Naive thymus-derived CD4-positive, alpha-beta T cell (primary cell): ENCODE results near the gene KLF8. TPM values are rescaled to one million over a fixed set of nuclear protein-coding genes. Genes with fewer than 3 reads are reported as not detected.

Experiments
- ATAC-seq: fragments of 150-1000 bp; cut with Tn5 transposase; 2 replicates; pipeline ENCODE4 v1.10.0; 2021; ENCODE audit warnings: mild to moderate bottlenecking, moderate library complexity
- CTCF ChIA-PET: fragments of 350-600 bp; sonication (Branson Sonifier 250); formaldehyde crosslinking; loops from one replicate; lab custom pipeline; 2021; ENCODE audit warnings: antibody characterized with exemption; lab: Charles Lee
- POLR2A ChIA-PET: fragments of 350-600 bp; sonication (Branson Sonifier 250); formaldehyde crosslinking; loops from one replicate; lab custom pipeline; 2021; ENCODE audit warnings: antibody characterized with exemption, inconsistent platforms; lab: Charles Lee
- DNase-seq, 9 donors: peaks; one replicate each; pipeline versions ENCODE4 v3.0.0 to v3.0.0-alpha.2; 2020 to 2022; ENCODE audit warnings: mixed read lengths in 1 of 9
- H3K27ac ChIP-seq: one replicate; pipeline ENCODE4 v1.7.0; 2013; ENCODE audit warnings: mild to moderate bottlenecking, low read depth, low read length, moderate library complexity
- H3K27me3 ChIP-seq, 2 donors: one replicate each; pipeline ENCODE4 v1.7.0; 2013; ENCODE audit warnings: low read length in 2 of 2, mild to moderate bottlenecking in 2 of 2, moderate library complexity in 2 of 2; ENCODE audit not compliant: control insufficient read depth in 2 of 2, insufficient read depth in 2 of 2
- H3K36me3 ChIP-seq, 3 experiments: 1 replicate in 2 of 3; 2 replicates in 1 of 3; pipeline ENCODE4 v1.7.0; 2013; ENCODE audit warnings: low read length in 3 of 3, mild to moderate bottlenecking in 3 of 3, moderate library complexity in 1 of 3; ENCODE audit not compliant: insufficient read depth in 3 of 3, control insufficient read depth in 2 of 3
- H3K4me1 ChIP-seq, 2 donors: one replicate each; pipeline ENCODE4 v1.7.0; 2013; ENCODE audit warnings: low read length in 2 of 2, mild to moderate bottlenecking in 2 of 2, moderate library complexity in 1 of 2; ENCODE audit not compliant: control insufficient read depth in 2 of 2, insufficient read depth in 2 of 2
- H3K4me3 ChIP-seq: 2 replicates; pipeline ENCODE4 v1.7.0; 2013; ENCODE audit warnings: mild to moderate bottlenecking, low read length
- H3K9me3 ChIP-seq, 3 experiments: 1 replicate in 2 of 3; 2 replicates in 1 of 3; pipeline ENCODE4 v1.7.0; 2013; ENCODE audit warnings: low read length in 3 of 3; ENCODE audit not compliant: control insufficient read depth in 2 of 3
- H3K27ac Mint-ChIP-seq, 9 donors: one replicate each; pipeline ENCODE4 v1.8.0; 2020 to 2022; ENCODE audit warnings: mixed read lengths in 9 of 9, mild to moderate bottlenecking in 8 of 9, moderate library complexity in 5 of 9, inconsistent platforms in 2 of 9
- H3K27me3 Mint-ChIP-seq, 5 donors: one replicate each; pipeline ENCODE4 v1.8.0; 2021 to 2022; ENCODE audit warnings: mixed read lengths in 5 of 5, mild to moderate bottlenecking in 1 of 5
- H3K36me3 Mint-ChIP-seq, 5 donors: one replicate each; pipeline ENCODE4 v1.8.0; 2020 to 2022; ENCODE audit warnings: mixed read lengths in 5 of 5, mild to moderate bottlenecking in 3 of 5, inconsistent platforms in 1 of 5
- H3K4me1 Mint-ChIP-seq, 7 donors: one replicate each; pipeline ENCODE4 v1.8.0; 2020 to 2022; ENCODE audit warnings: mixed read lengths in 7 of 7, mild to moderate bottlenecking in 3 of 7, inconsistent platforms in 1 of 7
- H3K4me3 Mint-ChIP-seq, 10 donors: one replicate each; pipeline ENCODE4 v1.8.0; 2020 to 2022; ENCODE audit warnings: mild to moderate bottlenecking in 10 of 10, mixed read lengths in 10 of 10, moderate library complexity in 6 of 10, inconsistent platforms in 2 of 10
- H3K9me3 Mint-ChIP-seq, 11 donors: one replicate each; pipeline ENCODE4 v1.8.0; 2020 to 2022; ENCODE audit warnings: mixed read lengths in 11 of 11, mild to moderate bottlenecking in 4 of 11, inconsistent platforms in 1 of 11, moderate library complexity in 1 of 11
- intact Hi-C, 2 donors: fragments of 100-400 bp; cut with micrococcal nuclease; formaldehyde crosslinking; loops; one replicate each; pipeline ENCODE4 v1.15.1; 2023
- polyA plus RNA-seq, 2 donors: library from polyadenylated mRNA; unstranded; fragments of 300-500 nt; fragmentation: Illumina TruSeq; gene quantifications; one replicate each; pipeline ENCODE4 v1.2.3, GENCODE V29; 2021
- total RNA-seq, 6 experiments: library from RNA in 5 of 6; stranded (reverse) in 5 of 6; gene quantifications; 1 replicate in 5 of 6; 2 replicates in 1 of 6; pipeline ENCODE4 v1.2.3 and lab custom pipeline; 2021 to 2026

KLF8 gene
- total and polyA plus RNA-seq, 7 experiments from 2014 or later, result 0.38 to 17.9 (median 0.72) TPM

DNA sequence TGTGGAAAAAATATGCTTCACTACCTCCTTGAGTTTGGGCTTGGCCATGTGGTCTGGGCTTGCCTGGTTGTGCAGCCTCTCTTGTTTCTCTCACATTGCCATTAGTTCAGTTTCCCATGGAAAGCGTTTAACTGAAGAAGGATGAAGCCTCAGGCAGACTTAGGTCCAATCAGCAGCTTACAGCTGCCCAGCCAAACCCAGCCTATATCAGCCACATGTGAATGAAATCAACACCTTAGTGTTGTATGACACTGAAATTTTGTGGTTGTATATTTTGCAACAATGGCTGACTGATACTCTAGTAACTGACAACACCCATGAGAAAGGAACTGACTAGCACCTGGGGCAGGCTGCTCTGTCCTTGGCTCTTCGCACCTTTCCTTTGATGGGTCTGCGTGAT is 81.2 kb downstream of the KLF8 start:
- no peak for DNase-seq
- no peaks in the 10 kb centered on the region for H3K27me3 ChIP-seq
- CTCF ChIA-PET, result no interaction called here

DNA sequence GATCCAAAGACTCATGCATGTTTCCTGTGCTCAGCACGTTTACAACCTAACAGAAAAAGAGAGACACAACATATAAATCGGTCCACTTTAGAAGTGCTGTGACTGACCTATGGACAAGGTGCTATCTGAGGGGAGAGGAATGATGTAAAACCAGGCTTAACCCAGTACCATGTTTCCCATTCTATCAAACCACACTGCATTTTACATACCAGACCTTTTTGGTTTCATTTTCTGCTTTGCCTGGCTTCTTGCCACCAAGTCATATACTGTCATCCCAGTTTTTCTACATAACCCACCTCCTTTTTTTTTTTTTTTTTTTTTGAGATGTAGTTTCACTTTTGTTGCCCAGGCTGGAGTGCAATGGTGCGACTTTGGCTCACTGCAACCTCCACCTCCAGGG is 82.2 kb downstream of the KLF8 start:
- Mint-ChIP-seq H3K9me3 (peaks cover 0 to 9% (median under 1%) of the 10 kb centered on the region in 11 donors), H3K27ac (peak overlapping the region in 7 of 9 donors; percentile 5 to 88 (median 59)), H3K27me3 (no peaks in the 10 kb centered on the region), H3K4me3 (peak overlapping the region in 8 of 10 donors; percentile 46 to 79 (median 68)), H3K36me3 (peaks cover 0 to 24% (median 0%) of the 10 kb centered on the region in 5 donors), H3K4me1 (peaks cover 0 to 15% (median 11%) of the 10 kb centered on the region in 7 donors)
- Histone ChIP-seq H3K4me3 (no peak overlapping the region), H3K4me1 (no peaks in the 10 kb centered on the region), H3K27ac (no peak overlapping the region), H3K36me3 (no peaks in the 10 kb centered on the region), H3K27me3 (no peaks in the 10 kb centered on the region), H3K9me3 (no peaks in the 10 kb centered on the region)
- intact Hi-C loops, result loop anchor here in 1 of 2 donors (1.0 to 10.0 kb wide), 3 partner anchors 29 to 250 kb away; partner anchors contain the start of gene UBQLN2
- CTCF ChIA-PET, result no interaction called here
- peak in 5 of 9 donors; percentile 0 to 32 (median 11) for DNase-seq
- no peak for ATAC-seq
- POLR2A ChIA-PET, result no interaction called here

More for the DNA sequence above, 81.2 kb downstream of the KLF8 start:
- Histone ChIP-seq H3K27ac (no peak overlapping the region), H3K36me3 (no peaks in the 10 kb centered on the region), H3K9me3 (no peaks in the 10 kb centered on the region), H3K4me1 (no peaks in the 10 kb centered on the region), H3K4me3 (no peak overlapping the region)
- peak overlapping the region in 2 of 9 donors; percentile 44 to 88 for H3K27ac Mint-ChIP-seq
- H3K4me1 Mint-ChIP-seq, result peaks cover 0 to 15% (median 11%) of the 10 kb centered on the region in 7 donors
- peaks cover 0 to 11% (median 4%) of the 10 kb centered on the region in 11 donors for H3K9me3 Mint-ChIP-seq
- no peak for ATAC-seq
- intact Hi-C loops, result loop anchor here in 1 of 2 donors (10.0 kb wide), 1 partner anchor 251 kb away; the partner anchor contains the start of gene UBQLN2
- no peak overlapping the region for H3K4me3 Mint-ChIP-seq
- POLR2A ChIA-PET, result no interaction called here
- no peaks in the 10 kb centered on the region for H3K27me3 Mint-ChIP-seq
- peaks cover 0 to 33% (median 0%) of the 10 kb centered on the region in 5 donors for H3K36me3 Mint-ChIP-seq

DNA sequence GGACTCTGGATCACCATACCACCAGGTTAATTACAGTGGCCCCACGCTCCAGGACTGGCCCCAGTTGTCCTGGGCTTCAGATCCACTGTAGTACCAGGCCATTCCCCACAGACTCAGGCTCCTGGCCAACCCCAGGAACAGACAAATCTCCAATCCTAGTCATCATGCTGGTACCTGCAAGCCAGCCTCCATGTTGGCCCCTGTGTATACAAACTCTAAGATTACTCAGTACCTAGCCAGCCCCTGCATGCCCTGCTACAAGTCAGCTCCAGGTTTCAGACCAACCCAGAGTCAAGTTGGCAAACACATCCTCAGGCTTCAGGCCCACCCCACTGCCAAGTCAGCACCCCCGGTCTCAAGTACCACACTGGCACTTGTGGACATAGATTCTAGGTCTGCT is 85.9 kb downstream of the KLF8 start:
- Mint-ChIP-seq H3K27ac (no peak overlapping the region), H3K9me3 (peaks cover 0 to 10% (median 2%) of the 10 kb centered on the region in 11 donors), H3K4me3 (no peak overlapping the region), H3K36me3 (peaks cover 0 to 21% (median 3%) of the 10 kb centered on the region in 5 donors), H3K4me1 (peaks cover 0 to 18% (median 14%) of the 10 kb centered on the region in 7 donors), H3K27me3 (no peaks in the 10 kb centered on the region)
- no peak for ATAC-seq
- ChIA-PET POLR2A (no interaction called here), CTCF (no interaction called here)
- H3K27me3 ChIP-seq, result no peaks in the 10 kb centered on the region
- intact Hi-C loops, result loop anchor here in 1 of 2 donors (10.0 kb wide), 1 partner anchor 247 kb away; the partner anchor contains the start of gene UBQLN2
- H3K4me3 ChIP-seq, result no peak overlapping the region
- no peaks in the 10 kb centered on the region for H3K4me1 ChIP-seq
- no peak overlapping the region for H3K27ac ChIP-seq
- H3K36me3 ChIP-seq, result no peaks in the 10 kb centered on the region
- no peaks in the 10 kb centered on the region for H3K9me3 ChIP-seq
- DNase-seq, result no peak

DNA sequence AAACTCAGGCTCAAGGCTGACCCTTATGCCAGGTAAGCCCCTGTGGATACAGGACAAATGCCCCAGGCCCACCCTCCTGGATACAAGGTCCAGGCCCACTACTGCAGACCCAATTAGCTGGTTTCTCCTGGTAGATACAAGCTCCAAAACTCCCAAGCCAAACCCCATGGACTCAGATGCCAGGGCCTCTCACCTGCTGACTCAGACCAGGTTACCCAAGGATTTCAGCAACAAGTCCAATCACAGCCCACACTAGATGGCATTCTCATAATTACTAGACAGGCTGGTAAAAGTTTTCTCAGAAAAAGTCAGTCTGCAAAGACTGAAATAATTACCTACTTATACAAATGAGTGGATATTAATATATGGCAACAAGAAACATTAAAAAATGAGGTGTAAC is 87.0 kb downstream of the KLF8 start:
- H3K4me1 Mint-ChIP-seq, result peaks cover 0 to 7% (median 4%) of the 10 kb centered on the region in 7 donors
- Histone ChIP-seq H3K4me3 (no peak overlapping the region), H3K4me1 (no peaks in the 10 kb centered on the region), H3K36me3 (no peaks in the 10 kb centered on the region), H3K27me3 (no peaks in the 10 kb centered on the region), H3K27ac (no peak overlapping the region), H3K9me3 (no peaks in the 10 kb centered on the region)
- H3K27me3 Mint-ChIP-seq, result no peaks in the 10 kb centered on the region
- POLR2A ChIA-PET, result no interaction called here
- H3K27ac Mint-ChIP-seq, result no peak overlapping the region
- H3K36me3 Mint-ChIP-seq, result peaks cover 0 to 18% (median 3%) of the 10 kb centered on the region in 5 donors
- intact Hi-C loops, result loop anchor here in 1 of 2 donors (10.0 kb wide), 1 partner anchor 246 kb away; the partner anchor contains the start of gene UBQLN2
- CTCF ChIA-PET, result no interaction called here
- no peak for DNase-seq
- H3K9me3 Mint-ChIP-seq, result peaks cover 0 to 10% (median 2%) of the 10 kb centered on the region in 11 donors
- ATAC-seq, result no peak
- H3K4me3 Mint-ChIP-seq, result no peak overlapping the region
